ENCODE measurements around the gene SHC4. TPM values are rescaled to one million over a fixed set of nuclear protein-coding genes. Genes with fewer than 3 reads are reported as not detected.

SHC4 gene
- total and polyA plus RNA-seq, 4 donors: 0.09 to 1.9 (median 0.44) TPM

- peaks cover 0 to 3% (median 0%) of the 10 kb centered on the region in 4 donors for H3K9me3 ChIP-seq (ENCODE audit: control insufficient read depth in 4 of 4, insufficient read depth in 3 of 4, low read length in 3 of 4)
- no peaks in the 10 kb centered on the region for H3K4me1 ChIP-seq (ENCODE audit: control insufficient read depth in 5 of 5, insufficient read depth in 5 of 5, low read length in 5 of 5)
- 62 to 75% methylated on average over 9 of the region's 9 CpGs for WGBS, 2 donors
- H3K36me3 ChIP-seq (ENCODE audit: control insufficient read depth in 4 of 4, insufficient read depth in 4 of 4, low read length in 4 of 4): no peaks in the 10 kb centered on the region
- H3K27me3 ChIP-seq (ENCODE audit: control insufficient read depth in 3 of 3, insufficient read depth in 3 of 3, low read length in 2 of 3): peaks cover 0 to 4% (median 3%) of the 10 kb centered on the region in 3 donors
- H3K4me3 ChIP-seq: no peak overlapping the region
- ATAC-seq (ENCODE audit: insufficient read depth, low FRiP score): no peak
- H3K27ac ChIP-seq (ENCODE audit: low read depth in 1 of 2, low read length in 1 of 2): no peak overlapping the region
- TF ChIP-seq CTCF (IDR thresholded peaks at IDR 0.05; ENCODE audit: control extremely low read depth, extremely low read depth): no peak
- no peak for DNase-seq
- no peak overlapping the region for H3K9ac ChIP-seq (ENCODE audit: insufficient read depth in 1 of 2, low read length in 2 of 2)
Measured at GRCh38 chr15:48925714-48926223, 38.0 kb downstream of the SHC4 start.

GRCh38 chr15:48924528-48925393 is 39.0 kb downstream of the SHC4 start:
- H3K27me3 ChIP-seq (ENCODE audit: control insufficient read depth in 3 of 3, insufficient read depth in 3 of 3, low read length in 2 of 3): peaks cover 0 to 3% (median 3%) of the 10 kb centered on the region in 3 donors
- no peak overlapping the region for H3K9ac ChIP-seq (ENCODE audit: insufficient read depth in 1 of 2, low read length in 2 of 2)
- no peaks in the 10 kb centered on the region for H3K36me3 ChIP-seq (ENCODE audit: control insufficient read depth in 4 of 4, insufficient read depth in 4 of 4, low read length in 4 of 4)
- H3K9me3 ChIP-seq (ENCODE audit: control insufficient read depth in 4 of 4, insufficient read depth in 3 of 4, low read length in 3 of 4): peaks cover 0 to 3% (median 0%) of the 10 kb centered on the region in 4 donors
- ATAC-seq (ENCODE audit: insufficient read depth, low FRiP score): no peak
- DNase-seq: no peak
- no peak overlapping the region for H3K4me3 ChIP-seq
- no peak overlapping the region for H3K27ac ChIP-seq (ENCODE audit: low read depth in 1 of 2, low read length in 1 of 2)
- no peak for TF ChIP-seq CTCF (IDR thresholded peaks at IDR 0.05; ENCODE audit: control extremely low read depth, extremely low read depth)
- WGBS, 2 donors: 80 to 90% methylated on average over 5 of the region's 5 CpGs
- no peaks in the 10 kb centered on the region for H3K4me1 ChIP-seq (ENCODE audit: control insufficient read depth in 5 of 5, insufficient read depth in 5 of 5, low read length in 5 of 5)

- H3K36me3 ChIP-seq (ENCODE audit: control insufficient read depth in 4 of 4, insufficient read depth in 4 of 4, low read length in 4 of 4): no peaks in the 10 kb centered on the region
Measured at GRCh38 chr15:48922046-48922445, 41.7 kb downstream of the SHC4 start.

More at GRCh38 chr15:48922046-48922445, 41.7 kb downstream of the SHC4 start:
- Histone ChIP-seq H3K9me3 (ENCODE audit: control insufficient read depth in 4 of 4, insufficient read depth in 3 of 4, low read length in 3 of 4) (peaks cover 0 to 3% (median 0%) of the 10 kb centered on the region in 4 donors), H3K27ac (ENCODE audit: low read depth in 1 of 2, low read length in 1 of 2) (no peak overlapping the region), H3K4me3 (no peak overlapping the region), H3K27me3 (ENCODE audit: control insufficient read depth in 3 of 3, insufficient read depth in 3 of 3, low read length in 2 of 3) (no peaks in the 10 kb centered on the region), H3K9ac (ENCODE audit: insufficient read depth in 1 of 2, low read length in 2 of 2) (no peak overlapping the region), H3K4me1 (ENCODE audit: control insufficient read depth in 5 of 5, insufficient read depth in 5 of 5, low read length in 5 of 5) (no peaks in the 10 kb centered on the region)
- no peak for DNase-seq
- ATAC-seq (ENCODE audit: insufficient read depth, low FRiP score): no peak
- 86 to 93% methylated on average over 2 of the region's 2 CpGs for WGBS, 2 donors
- no peak for TF ChIP-seq CTCF (IDR thresholded peaks at IDR 0.05; ENCODE audit: control extremely low read depth, extremely low read depth)

Data from lung (tissue), 12 donors.